ENCODE results near the gene HMGN5.

DNA sequence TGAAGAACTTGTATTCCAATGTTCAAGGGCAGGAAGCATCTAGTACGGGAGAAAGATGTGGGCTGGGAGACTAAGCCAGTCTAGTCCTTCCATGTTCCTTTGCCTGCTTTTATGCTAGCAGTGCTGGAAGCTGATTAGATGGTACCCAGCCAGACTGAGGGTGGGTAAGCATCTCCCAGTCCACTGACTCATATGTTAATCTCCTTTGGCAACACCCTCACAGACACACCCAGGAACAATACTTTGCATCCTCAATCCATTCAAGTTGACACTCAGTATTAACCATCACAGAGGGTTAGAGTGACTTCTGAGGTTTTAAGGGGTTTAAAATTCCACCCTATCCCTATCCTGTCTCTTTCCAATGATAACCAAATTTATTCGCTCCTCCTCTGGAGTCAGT is 6.5 kb downstream of the HMGN5 start:
- TF ChIP-seq, protein P1, sequence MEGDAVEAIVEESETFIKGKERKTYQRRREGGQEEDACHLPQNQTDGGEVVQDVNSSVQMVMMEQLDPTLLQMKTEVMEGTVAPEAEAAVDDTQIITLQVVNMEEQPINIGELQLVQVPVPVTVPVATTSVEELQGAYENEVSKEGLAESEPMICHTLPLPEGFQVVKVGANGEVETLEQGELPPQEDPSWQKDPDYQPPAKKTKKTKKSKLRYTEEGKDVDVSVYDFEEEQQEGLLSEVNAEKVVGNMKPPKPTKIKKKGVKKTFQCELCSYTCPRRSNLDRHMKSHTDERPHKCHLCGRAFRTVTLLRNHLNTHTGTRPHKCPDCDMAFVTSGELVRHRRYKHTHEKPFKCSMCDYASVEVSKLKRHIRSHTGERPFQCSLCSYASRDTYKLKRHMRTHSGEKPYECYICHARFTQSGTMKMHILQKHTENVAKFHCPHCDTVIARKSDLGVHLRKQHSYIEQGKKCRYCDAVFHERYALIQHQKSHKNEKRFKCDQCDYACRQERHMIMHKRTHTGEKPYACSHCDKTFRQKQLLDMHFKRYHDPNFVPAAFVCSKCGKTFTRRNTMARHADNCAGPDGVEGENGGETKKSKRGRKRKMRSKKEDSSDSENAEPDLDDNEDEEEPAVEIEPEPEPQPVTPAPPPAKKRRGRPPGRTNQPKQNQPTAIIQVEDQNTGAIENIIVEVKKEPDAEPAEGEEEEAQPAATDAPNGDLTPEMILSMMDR (IDR thresholded peaks at IDR 0.05), result no peak
- no peak for TF ChIP-seq POLR2A (IDR thresholded peaks at IDR 0.05)

Data from heart left ventricle (tissue), 13 donors.